ENCODE results near the gene KRTAP10-12. TPM values are rescaled to one million over a fixed set of nuclear protein-coding genes. Genes with fewer than 3 reads are reported as not detected.
A peak's percentile ranks its signal among the peaks of the same experiment; 100 is the strongest.

KRTAP10-12 gene
- total RNA-seq, 1 donor from 2014 or later: not detected

- Histone ChIP-seq H3K4me1 (ENCODE audit: insufficient read depth, low read length) (no peaks in the 10 kb centered on the region), H3K4me3 (ENCODE audit: insufficient read depth, low read depth, low read length) (no peak overlapping the region), H3K27ac (ENCODE audit: low read depth, low read length) (no peak overlapping the region), H3K36me3 (ENCODE audit: insufficient read depth, low read length) (no peaks in the 10 kb centered on the region), H3K79me2 (ENCODE audit: insufficient read depth, low read length) (no peaks in the 10 kb centered on the region), H4K20me1 (ENCODE audit: insufficient read depth, low read length) (no peaks in the 10 kb centered on the region), H3K27me3 (ENCODE audit: insufficient read depth, low read length) (peaks cover 65% of the 10 kb centered on the region), H2AFZ (ENCODE audit: low read depth, low read length) (no peak overlapping the region), H3K4me2 (ENCODE audit: low read length) (no peak overlapping the region), H3K9ac (ENCODE audit: low read length) (no peak overlapping the region), H3K9me3 (ENCODE audit: insufficient read depth, low read depth, low read length) (no peaks in the 10 kb centered on the region)
- TF ChIP-seq CTCF (IDR thresholded peaks at IDR 0.05; ENCODE audit: insufficient read depth, low read depth, low read length) (no peak), EZH2 (IDR thresholded peaks at IDR 0.05; ENCODE audit: insufficient read depth, low read length) (peak; percentile 46)
- no peaks in the 10 kb centered on the region for H3K36me3 Mint-ChIP-seq (ENCODE audit: low read depth, unreplicated experiment)
- H3K27ac Mint-ChIP-seq (ENCODE audit: unreplicated experiment): no peak overlapping the region
- peaks cover 75% of the 10 kb centered on the region for H3K27me3 Mint-ChIP-seq (ENCODE audit: low read depth, unreplicated experiment)
- DNase-seq (ENCODE audit: low read depth) (no peak), FAIRE-seq (no peak)
- H3K4me1 Mint-ChIP-seq (ENCODE audit: low read depth, unreplicated experiment): peaks cover 4% of the 10 kb centered on the region
- peaks cover 9% of the 10 kb centered on the region for H3K9me3 Mint-ChIP-seq (ENCODE audit: unreplicated experiment)
- H3K4me3 Mint-ChIP-seq (ENCODE audit: unreplicated experiment): no peak overlapping the region
These were observed 15.4 kb downstream of the KRTAP10-12 start for GRCh38 chr21:44712203-44713028.

DNA sequence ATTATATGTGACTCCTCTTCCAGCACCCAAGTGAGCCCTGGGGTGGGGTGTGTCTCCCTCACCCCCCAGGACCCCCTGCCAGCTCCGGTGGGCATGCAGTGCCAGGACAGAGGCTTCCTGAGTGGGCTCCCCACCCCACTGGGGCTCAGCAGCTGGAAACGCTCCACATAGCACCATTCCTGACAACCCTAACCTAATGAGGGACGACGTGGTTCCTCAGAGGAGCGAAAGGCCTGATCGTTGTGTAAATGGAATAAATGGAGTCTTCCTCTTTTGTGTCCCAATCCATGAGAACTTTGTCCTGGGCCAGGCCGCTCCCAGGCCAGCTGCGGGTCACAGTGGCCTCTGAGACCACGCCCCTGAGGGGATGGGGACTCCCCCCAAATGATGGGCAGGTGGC lies 16.2 kb downstream of the KRTAP10-12 start:
- Mint-ChIP-seq H3K27ac (ENCODE audit: unreplicated experiment) (no peak overlapping the region), H3K4me1 (ENCODE audit: low read depth, unreplicated experiment) (peaks cover 4% of the 10 kb centered on the region), H3K9me3 (ENCODE audit: unreplicated experiment) (peaks cover 9% of the 10 kb centered on the region), H3K27me3 (ENCODE audit: low read depth, unreplicated experiment) (peaks cover 70% of the 10 kb centered on the region), H3K36me3 (ENCODE audit: low read depth, unreplicated experiment) (no peaks in the 10 kb centered on the region), H3K4me3 (ENCODE audit: unreplicated experiment) (no peak overlapping the region)
- FAIRE-seq (no peak), DNase-seq (ENCODE audit: low read depth) (no peak)
- Histone ChIP-seq H3K4me2 (ENCODE audit: low read length) (no peak overlapping the region), H3K4me3 (ENCODE audit: insufficient read depth, low read depth, low read length) (no peak overlapping the region), H3K79me2 (ENCODE audit: insufficient read depth, low read length) (no peaks in the 10 kb centered on the region), H3K27ac (ENCODE audit: low read depth, low read length) (no peak overlapping the region), H3K9me3 (ENCODE audit: insufficient read depth, low read depth, low read length) (no peaks in the 10 kb centered on the region), H3K9ac (ENCODE audit: low read length) (no peak overlapping the region), H4K20me1 (ENCODE audit: insufficient read depth, low read length) (no peaks in the 10 kb centered on the region), H3K36me3 (ENCODE audit: insufficient read depth, low read length) (no peaks in the 10 kb centered on the region), H3K4me1 (ENCODE audit: insufficient read depth, low read length) (no peaks in the 10 kb centered on the region), H3K27me3 (ENCODE audit: insufficient read depth, low read length) (peaks cover 60% of the 10 kb centered on the region), H2AFZ (ENCODE audit: low read depth, low read length) (no peak overlapping the region)
- no peak for TF ChIP-seq EZH2 (IDR thresholded peaks at IDR 0.05; ENCODE audit: insufficient read depth, low read length)
- no peak for TF ChIP-seq CTCF (IDR thresholded peaks at IDR 0.05; ENCODE audit: insufficient read depth, low read depth, low read length)

DNA sequence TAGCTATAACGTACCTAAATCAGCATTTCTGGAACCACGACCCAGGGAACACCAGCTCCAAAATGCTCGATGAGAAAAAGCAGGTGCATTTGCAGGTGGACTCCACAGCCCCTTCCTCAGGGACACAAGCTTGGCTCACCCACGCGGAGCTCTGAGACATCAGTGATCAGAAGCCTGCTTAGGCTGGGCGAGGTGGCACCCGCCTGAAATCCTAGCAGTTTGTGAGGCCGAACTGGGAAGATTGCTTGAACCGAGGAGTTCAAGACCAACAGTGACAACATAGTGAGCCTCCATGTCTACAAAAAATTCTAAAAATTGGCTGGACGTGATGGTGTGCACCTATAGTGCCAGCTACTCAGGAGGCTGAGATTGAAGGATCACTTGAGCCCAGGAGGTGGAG lies 16.9 kb downstream of the KRTAP10-12 start:
- Mint-ChIP-seq H3K4me3 (ENCODE audit: unreplicated experiment) (no peak overlapping the region), H3K27ac (ENCODE audit: unreplicated experiment) (peak overlapping the region; percentile 18)

More for the DNA sequence above, 16.9 kb downstream of the KRTAP10-12 start:
- Mint-ChIP-seq H3K4me1 (ENCODE audit: low read depth, unreplicated experiment) (peaks cover 4% of the 10 kb centered on the region), H3K27me3 (ENCODE audit: low read depth, unreplicated experiment) (peaks cover 73% of the 10 kb centered on the region), H3K9me3 (ENCODE audit: unreplicated experiment) (peaks cover 9% of the 10 kb centered on the region), H3K36me3 (ENCODE audit: low read depth, unreplicated experiment) (no peaks in the 10 kb centered on the region)
- Histone ChIP-seq H3K9ac (ENCODE audit: low read length) (no peak overlapping the region), H4K20me1 (ENCODE audit: insufficient read depth, low read length) (no peaks in the 10 kb centered on the region), H3K27ac (ENCODE audit: low read depth, low read length) (no peak overlapping the region), H3K4me3 (ENCODE audit: insufficient read depth, low read depth, low read length) (no peak overlapping the region), H2AFZ (ENCODE audit: low read depth, low read length) (no peak overlapping the region), H3K27me3 (ENCODE audit: insufficient read depth, low read length) (peaks cover 57% of the 10 kb centered on the region), H3K9me3 (ENCODE audit: insufficient read depth, low read depth, low read length) (no peaks in the 10 kb centered on the region), H3K4me1 (ENCODE audit: insufficient read depth, low read length) (no peaks in the 10 kb centered on the region), H3K79me2 (ENCODE audit: insufficient read depth, low read length) (no peaks in the 10 kb centered on the region), H3K4me2 (ENCODE audit: low read length) (no peak overlapping the region), H3K36me3 (ENCODE audit: insufficient read depth, low read length) (no peaks in the 10 kb centered on the region)
- no peak for TF ChIP-seq CTCF (IDR thresholded peaks at IDR 0.05; ENCODE audit: insufficient read depth, low read depth, low read length)
- TF ChIP-seq EZH2 (IDR thresholded peaks at IDR 0.05; ENCODE audit: insufficient read depth, low read length): no peak
- FAIRE-seq (no peak), DNase-seq (ENCODE audit: low read depth) (no peak)
